Activated naive CD8-positive, alpha-beta T cell treated with anti-CD3 and anti-CD28 coated beads, Interleukin-2, amount 50 U/mL, for 16 hours (primary cell): ENCODE measurements around the gene C2orf72.

ENCODE experiments used
- DNase-seq: peaks from one replicate; pipeline ENCODE4 v3.0.0-alpha.2; 2020; ENCODE audit warnings: low read depth, low spot score

Gene C2orf72

DNA sequence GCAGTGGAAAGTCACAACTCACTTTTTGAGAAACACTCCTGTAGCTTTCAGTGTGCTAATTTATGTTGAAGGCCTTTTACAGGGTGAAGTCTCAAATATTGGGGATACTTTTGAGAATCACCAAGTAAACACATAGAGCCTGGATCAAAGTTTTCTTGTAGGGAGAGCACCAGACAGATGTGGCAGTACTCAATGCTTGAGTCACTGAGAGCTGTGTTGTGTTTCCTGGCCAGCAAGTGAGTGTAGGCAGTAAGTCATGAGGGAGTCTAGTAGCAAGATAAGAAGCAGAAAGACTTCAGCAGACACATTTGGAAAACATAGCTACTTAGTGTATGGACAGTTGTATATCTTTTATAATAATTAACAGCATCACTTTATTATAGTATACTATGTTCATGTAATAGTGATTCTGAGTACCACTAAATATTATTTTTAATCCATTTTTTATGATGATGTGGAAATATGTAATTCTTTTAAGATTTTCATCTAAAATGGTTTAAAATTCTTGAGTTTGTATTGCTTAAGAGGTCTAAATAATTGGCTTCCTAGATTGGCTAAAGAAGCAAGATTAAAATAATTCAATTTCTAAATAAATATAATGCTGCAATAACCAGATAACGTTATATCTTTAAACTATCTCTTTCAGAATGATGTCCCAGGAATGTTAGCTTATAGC is 32.2 kb downstream of the C2orf72 start:
- DNase-seq = no peak

DNA sequence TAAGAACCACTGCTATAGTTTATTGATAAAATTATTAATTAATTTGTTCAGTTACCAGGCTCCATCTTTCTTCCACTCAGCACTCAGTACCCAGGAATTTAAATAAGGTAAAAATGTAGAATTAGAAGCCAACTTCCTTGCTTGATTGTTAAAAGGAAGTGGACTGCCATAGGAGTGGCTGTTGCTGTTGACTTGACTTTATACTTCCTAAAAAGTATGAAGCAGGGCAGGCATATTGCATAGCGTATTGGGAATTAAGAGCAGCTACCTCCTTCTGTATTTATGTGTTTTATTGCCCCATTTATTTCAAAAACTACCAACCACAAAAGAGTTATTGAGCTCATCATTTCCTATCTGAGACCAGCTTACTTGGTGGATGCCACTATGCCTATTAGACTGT is 47.2 kb downstream of the C2orf72 start:
- DNase-seq = no peak

DNA sequence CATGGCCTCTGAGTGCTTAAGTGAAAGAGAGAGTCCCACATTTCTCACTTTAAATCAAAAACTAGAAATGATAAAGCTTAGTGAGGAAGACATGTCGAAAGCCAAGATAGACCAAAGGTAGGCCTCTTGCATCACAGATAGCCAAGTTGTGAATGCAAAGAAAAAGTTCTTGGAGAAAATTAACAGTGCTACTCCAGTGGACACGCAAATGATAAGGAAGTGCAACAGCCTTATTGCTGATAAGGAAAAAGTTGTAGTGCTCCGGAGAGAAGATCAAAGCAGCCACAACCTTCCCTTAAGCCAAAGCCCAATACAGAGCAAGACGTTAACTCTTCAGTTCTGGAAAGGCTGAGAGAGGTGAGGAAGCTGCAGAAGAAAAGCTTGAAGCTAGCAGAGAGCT is 51.4 kb downstream of the C2orf72 start:
- no peak for DNase-seq

DNA sequence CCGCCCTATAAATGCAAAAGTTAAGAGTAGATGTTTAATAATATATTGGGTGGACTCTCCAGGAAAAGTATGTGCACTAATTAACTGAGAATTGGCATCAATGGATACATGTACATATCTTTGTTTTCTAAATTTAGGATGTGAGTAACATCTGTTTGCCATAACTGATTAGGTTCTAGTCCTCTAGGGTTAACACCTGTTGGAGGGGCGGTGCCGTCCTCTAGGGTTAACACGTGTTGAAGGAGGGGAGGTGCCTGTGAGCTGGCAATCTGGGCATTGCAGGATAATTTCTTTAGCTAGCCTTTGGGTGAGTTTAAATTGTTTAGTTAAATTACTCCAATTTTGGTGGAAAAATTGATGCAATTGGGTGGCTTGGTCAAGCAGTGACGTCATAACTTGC is 56.6 kb downstream of the C2orf72 start:
- DNase-seq = no peak

DNA sequence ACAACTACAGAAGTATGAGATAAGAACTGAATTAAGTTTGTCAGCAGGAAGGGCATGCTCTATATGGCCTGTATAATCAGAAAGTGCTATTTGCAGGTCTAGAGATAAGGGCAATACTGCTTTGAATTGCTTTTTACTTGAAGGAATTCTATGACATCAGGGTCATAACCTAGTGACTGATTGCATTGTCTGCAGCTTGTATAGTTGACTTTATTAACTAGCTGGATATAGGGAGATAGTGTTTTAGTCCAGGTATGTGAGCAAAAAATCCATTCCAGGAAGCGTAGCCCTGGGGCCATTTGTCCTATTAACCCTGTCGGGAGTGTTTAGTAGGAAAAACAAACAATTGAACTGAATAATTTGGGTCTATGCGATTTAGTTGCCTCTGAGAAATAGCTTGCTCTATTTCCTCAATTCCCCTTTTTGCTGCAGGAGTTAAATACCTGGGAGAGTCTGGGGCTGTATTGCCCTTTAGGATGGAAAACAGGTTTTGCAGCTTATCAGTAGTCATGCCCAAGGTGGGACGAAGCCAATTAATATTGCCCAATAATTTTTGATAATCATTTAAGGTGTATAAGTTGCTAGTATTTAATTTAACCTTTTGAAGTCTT is 57.5 kb downstream of the C2orf72 start:
- DNase-seq = no peak
